ENCODE results near the gene TIMM10B.

Gene TIMM10B

GRCh38 chr11:6459099-6459450 lies 22.2 kb upstream of the TIMM10B start:
- Histone ChIP-seq H3K27me3 (ENCODE audit: insufficient read depth, low read depth) (no peaks in the 10 kb centered on the region), H3K4me3 (IDR thresholded peaks at IDR 0.05; ENCODE audit: insufficient read depth, low read depth, low read length) (no peak overlapping the region), H2AFZ (ENCODE audit: low read depth) (no peak overlapping the region), H3K27ac (no peak overlapping the region), H3K4me2 (no peak overlapping the region), H3K4me1 (ENCODE audit: low read depth, poor library complexity, severe bottlenecking) (no peaks in the 10 kb centered on the region), H4K20me1 (ENCODE audit: insufficient read depth) (no peaks in the 10 kb centered on the region), H3K79me2 (ENCODE audit: insufficient read depth, low read depth) (no peaks in the 10 kb centered on the region), H3K9ac (no peak overlapping the region), H3K36me3 (ENCODE audit: insufficient read depth) (no peaks in the 10 kb centered on the region)
- no peak for TF ChIP-seq CTCF (conservative IDR thresholded peaks at IDR 0.05; ENCODE audit: low read depth, low read length)

- Histone ChIP-seq H3K4me2 (no peak overlapping the region), H4K20me1 (ENCODE audit: insufficient read depth) (no peaks in the 10 kb centered on the region), H3K9ac (no peak overlapping the region), H3K79me2 (ENCODE audit: insufficient read depth, low read depth) (no peaks in the 10 kb centered on the region), H3K36me3 (ENCODE audit: insufficient read depth) (no peaks in the 10 kb centered on the region), H2AFZ (ENCODE audit: low read depth) (no peak overlapping the region), H3K4me1 (ENCODE audit: low read depth, poor library complexity, severe bottlenecking) (peaks cover 7% of the 10 kb centered on the region), H3K27ac (no peak overlapping the region), H3K4me3 (IDR thresholded peaks at IDR 0.05; ENCODE audit: insufficient read depth, low read depth, low read length) (no peak overlapping the region), H3K27me3 (ENCODE audit: insufficient read depth, low read depth) (no peaks in the 10 kb centered on the region)
- TF ChIP-seq CTCF (conservative IDR thresholded peaks at IDR 0.05; ENCODE audit: low read depth, low read length) = no peak
Observed at GRCh38 chr11:6468712-6469495, 12.4 kb upstream of the TIMM10B start.

- no peak overlapping the region for H3K9ac ChIP-seq
- peaks cover 7% of the 10 kb centered on the region for H3K4me1 ChIP-seq (ENCODE audit: low read depth, poor library complexity, severe bottlenecking)
- no peak overlapping the region for H3K4me3 ChIP-seq (IDR thresholded peaks at IDR 0.05; ENCODE audit: insufficient read depth, low read depth, low read length)
- H2AFZ ChIP-seq (ENCODE audit: low read depth) = no peak overlapping the region
- H3K79me2 ChIP-seq (ENCODE audit: insufficient read depth, low read depth) = no peaks in the 10 kb centered on the region
- H4K20me1 ChIP-seq (ENCODE audit: insufficient read depth) = no peaks in the 10 kb centered on the region
- no peak overlapping the region for H3K27ac ChIP-seq
- no peak for TF ChIP-seq CTCF (conservative IDR thresholded peaks at IDR 0.05; ENCODE audit: low read depth, low read length)
- no peaks in the 10 kb centered on the region for H3K36me3 ChIP-seq (ENCODE audit: insufficient read depth)
- H3K4me2 ChIP-seq = no peak overlapping the region
- no peaks in the 10 kb centered on the region for H3K27me3 ChIP-seq (ENCODE audit: insufficient read depth, low read depth)
Observed at GRCh38 chr11:6469599-6469998, 11.7 kb upstream of the TIMM10B start.

- H3K4me2 ChIP-seq = peak overlapping the region; percentile 89
- no peaks in the 10 kb centered on the region for H3K27me3 ChIP-seq (ENCODE audit: insufficient read depth, low read depth)
- no peaks in the 10 kb centered on the region for H3K36me3 ChIP-seq (ENCODE audit: insufficient read depth)
- H3K79me2 ChIP-seq (ENCODE audit: insufficient read depth, low read depth) = no peaks in the 10 kb centered on the region
- peaks cover 7% of the 10 kb centered on the region for H3K4me1 ChIP-seq (ENCODE audit: low read depth, poor library complexity, severe bottlenecking)
- TF ChIP-seq CTCF (conservative IDR thresholded peaks at IDR 0.05; ENCODE audit: low read depth, low read length) = no peak
- H3K4me3 ChIP-seq (IDR thresholded peaks at IDR 0.05; ENCODE audit: insufficient read depth, low read depth, low read length) = no peak overlapping the region
- H3K9ac ChIP-seq = no peak overlapping the region
- H2AFZ ChIP-seq (ENCODE audit: low read depth) = no peak overlapping the region
- H4K20me1 ChIP-seq (ENCODE audit: insufficient read depth) = no peaks in the 10 kb centered on the region
- H3K27ac ChIP-seq = no peak overlapping the region
Observed at GRCh38 chr11:6472934-6473333, 8.4 kb upstream of the TIMM10B start.

All from KMS-11 (cell line).